ENCODE data around the gene EIF4E3. TPM values are rescaled to one million over a fixed set of nuclear protein-coding genes. Genes with fewer than 3 reads are reported as not detected.

EIF4E3 gene
- total RNA-seq, 1 experiment from 2014 or later, result not detected

DNA sequence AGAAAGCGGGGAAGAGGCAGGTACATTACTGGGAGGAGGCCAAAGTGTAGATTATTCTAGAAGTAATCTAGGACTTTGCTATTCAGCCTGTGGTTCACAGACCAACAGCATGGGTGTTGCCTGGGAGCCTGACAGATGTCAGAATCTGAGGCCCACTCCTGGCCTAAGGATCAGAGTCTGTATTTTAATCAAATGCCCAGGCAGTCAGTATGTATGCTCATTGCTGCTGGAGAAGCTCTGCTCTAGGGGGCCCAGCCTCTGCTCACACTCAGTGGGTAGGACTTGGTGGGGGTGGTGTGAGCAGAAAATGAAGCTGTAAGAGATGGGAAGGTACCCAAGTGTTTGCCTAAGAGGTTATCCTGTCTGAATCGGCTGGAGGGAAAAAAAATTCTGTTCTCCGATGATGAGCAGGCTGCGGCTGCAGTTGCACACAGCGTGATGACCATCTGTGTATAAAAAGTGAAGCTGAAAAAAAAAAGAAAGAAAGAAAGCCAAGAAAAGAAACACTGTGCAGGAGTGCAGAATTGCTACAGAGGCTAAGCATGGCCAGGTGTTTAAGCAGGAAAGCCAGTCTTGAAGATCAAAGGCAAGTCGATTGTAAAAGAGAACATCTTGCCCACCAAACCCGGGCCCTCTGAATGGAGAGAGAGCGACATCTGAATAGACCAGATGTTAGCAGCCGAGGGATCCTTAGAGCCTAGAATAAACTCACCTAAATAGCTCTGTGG lies 65.2 kb downstream of the EIF4E3 start:
- no peak for DNase-seq (ENCODE audit: low spot score)
- in situ Hi-C loops (cut with HindIII; ENCODE audit: low sequenced_read_pairs), result no loop called here

DNA sequence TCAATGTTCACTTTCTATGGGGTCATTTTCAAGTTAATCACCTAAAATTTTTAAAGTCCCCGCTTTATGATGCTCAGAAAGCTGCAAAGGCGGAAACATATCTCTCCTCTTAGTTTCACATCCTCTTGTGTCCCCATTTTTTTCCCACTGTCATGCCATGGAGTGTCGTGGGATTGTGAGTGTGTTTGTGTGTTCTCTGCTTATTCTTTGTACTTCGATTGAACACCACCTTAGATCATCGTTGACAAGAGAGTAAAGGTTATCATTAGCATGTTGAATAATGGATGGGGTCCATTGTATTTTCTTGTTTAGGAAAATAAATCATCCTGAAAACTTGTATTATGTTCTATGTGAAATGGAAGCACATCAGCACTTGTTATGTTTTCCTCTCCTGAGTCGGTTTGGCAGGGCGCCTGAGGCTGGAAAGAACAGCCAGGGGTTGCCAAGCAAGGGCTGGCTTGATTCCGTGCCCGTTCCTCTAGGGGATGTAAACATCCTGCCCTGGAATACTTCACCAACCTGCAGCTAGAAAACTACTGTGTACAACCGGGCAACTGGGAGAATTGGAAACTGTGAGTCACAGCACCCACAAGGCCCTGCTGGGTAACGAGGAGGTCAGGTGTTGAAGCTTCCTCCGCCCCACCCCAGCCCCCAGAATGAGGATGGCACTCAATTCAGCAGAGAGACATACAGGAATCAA lies 67.2 kb downstream of the EIF4E3 start:
- no peak for DNase-seq (ENCODE audit: low spot score)
- in situ Hi-C loops (cut with HindIII; ENCODE audit: low sequenced_read_pairs), result no loop called here

DNA sequence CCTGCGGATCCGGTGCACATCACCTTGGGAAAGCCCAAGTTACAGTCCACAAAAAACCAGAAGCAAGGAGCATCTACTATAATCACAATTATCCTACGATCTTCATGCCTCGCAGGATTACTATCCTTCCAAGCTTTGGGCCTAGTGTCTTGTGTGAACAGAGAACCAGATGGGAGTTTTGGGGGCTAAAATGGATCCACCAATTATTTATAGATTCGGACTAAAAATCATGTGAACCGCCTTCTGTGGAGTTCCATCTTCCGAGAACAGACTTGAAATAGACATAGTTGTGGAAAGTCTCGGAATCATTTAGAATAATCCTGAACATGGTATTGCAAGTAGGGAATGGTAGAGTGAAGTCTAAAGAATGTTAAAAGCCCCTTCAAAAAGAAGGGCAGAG lies 70.1 kb downstream of the EIF4E3 start:
- in situ Hi-C loops (cut with HindIII; ENCODE audit: low sequenced_read_pairs), result no loop called here
- DNase-seq (ENCODE audit: low spot score), result no peak

DNA sequence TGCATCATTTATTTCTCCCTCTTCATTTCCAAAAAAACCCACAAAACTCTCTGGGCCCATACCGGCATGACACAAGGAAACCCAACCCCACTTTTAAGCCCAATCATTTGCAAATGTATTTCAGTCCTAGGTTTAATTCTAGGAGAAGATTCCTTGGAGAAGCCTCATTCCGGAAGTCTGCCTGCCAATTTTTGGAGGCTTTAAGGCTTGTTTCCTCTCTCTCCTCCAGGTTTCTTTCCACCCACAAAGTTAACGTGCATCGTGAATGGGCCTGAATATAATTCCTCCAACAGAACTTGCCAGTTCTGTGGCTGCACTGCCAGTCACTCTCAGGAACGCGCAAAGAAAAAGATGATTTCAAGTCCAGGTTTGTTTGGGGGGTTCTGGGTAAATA lies 71.8 kb downstream of the EIF4E3 start:
- DNase-seq (ENCODE audit: low spot score), result no peak
- in situ Hi-C loops (cut with HindIII; ENCODE audit: low sequenced_read_pairs), result no loop called here

DNA sequence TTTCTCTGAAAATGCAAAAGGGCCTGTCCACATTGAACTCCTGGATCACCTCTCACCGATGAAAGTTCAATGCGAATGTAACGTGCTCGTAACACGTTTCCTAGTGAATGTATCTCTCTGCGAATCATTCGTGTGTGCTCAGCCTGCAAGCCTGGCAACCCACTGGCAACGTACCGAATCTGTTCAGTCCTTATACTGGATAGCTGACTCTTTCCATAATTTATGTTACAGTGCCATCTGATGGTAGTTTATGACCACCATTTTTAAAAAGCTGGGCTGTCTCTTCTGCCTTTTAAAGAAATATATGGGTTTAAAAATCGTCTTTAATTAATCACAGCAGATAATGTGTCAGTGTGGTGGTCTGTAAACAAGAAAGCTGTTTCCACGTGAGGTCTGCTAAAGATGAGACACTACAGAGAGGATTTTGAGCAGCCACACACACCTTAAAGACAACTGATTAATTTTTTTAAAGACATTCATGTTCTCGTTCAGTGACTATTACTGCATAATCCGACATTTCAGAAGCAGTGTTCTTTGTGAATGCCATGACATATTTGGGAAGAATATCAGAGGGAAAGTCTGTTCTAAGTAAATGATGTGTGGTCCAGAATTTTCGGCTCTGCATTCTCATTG lies 72.3 kb downstream of the EIF4E3 start:
- peak; percentile 65 for DNase-seq (ENCODE audit: low spot score)
- in situ Hi-C loops (cut with HindIII; ENCODE audit: low sequenced_read_pairs), result no loop called here

DNA sequence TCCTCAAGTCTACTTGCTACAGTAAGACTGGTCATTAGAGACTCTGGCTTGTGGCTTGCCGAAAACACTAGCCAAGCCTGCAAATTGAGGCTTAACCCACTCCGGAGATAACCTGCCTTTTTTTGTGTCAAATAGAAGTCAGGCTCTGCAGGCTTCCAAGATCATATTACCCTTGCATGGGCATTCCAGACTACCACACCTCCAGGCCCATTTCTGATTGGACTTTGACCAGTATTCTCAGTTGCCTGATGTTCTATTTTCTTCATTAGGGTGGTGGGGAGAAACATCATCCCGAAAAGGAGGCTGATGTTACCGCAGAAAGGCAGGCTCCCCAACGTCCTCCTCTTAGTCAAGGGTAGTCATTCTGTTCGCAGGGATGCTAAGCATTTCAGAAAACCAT lies 73.6 kb downstream of the EIF4E3 start:
- in situ Hi-C loops (cut with HindIII; ENCODE audit: low sequenced_read_pairs), result no loop called here
- no peak for DNase-seq (ENCODE audit: low spot score)

DNA sequence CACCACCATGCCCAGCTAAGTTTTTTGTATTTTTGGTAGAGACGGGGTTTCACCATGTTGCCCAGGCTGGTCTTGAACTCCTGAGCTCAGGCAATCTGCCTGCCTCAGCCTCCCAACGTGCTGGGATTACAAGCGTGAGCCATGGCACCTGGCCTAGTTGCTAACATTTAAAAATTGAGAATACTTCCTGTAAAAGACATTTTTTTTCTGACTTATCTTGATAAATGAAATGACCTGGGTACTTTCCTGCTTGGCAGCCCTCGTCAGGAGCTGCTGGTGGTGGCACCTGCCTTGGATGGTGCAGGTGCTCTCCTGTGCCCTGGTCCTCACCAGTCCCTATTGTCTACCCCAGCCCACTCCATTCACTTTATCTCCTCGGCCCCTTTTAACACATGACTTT lies 74.8 kb downstream of the EIF4E3 start:
- in situ Hi-C loops (cut with HindIII; ENCODE audit: low sequenced_read_pairs), result no loop called here
- DNase-seq (ENCODE audit: low spot score), result no peak

DNA sequence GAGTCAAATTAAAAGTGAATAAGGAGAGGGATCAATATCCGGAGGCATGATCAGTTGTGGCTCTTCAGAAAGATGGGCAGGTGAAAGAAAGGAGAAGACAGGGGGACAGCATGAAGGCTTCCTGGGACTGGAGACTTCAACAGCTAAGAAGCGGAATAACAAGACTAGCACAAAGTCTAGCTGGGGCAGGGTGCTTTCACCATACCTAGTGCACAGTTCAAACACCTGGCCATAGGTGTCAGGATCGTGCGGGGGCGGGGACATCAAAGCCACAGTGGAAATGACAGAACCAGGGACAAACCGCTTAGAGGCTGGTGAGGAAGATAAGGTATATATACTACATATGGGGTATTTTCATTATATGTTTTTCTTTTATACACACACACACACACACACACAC lies 75.4 kb downstream of the EIF4E3 start:
- no peak for DNase-seq (ENCODE audit: low spot score)
- in situ Hi-C loops (cut with HindIII; ENCODE audit: low sequenced_read_pairs), result no loop called here

DNA sequence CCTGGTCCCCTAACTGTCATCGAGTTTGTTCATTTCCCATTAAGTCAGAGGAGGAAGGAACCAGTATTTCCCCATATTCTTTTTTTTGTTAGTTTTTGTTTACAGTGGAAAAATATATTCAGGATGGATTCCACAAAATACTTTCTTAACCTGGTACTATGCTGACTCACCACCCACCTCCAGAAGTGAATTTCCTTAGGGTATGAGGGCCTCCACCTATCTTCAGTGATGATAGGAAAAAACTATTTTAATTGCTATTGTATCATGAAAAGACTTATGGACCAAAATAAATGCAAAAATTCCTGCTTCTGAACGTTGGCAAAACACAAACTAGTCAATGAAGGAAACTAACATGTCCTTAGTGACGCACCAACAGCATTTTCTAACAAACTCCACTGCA lies 77.5 kb downstream of the EIF4E3 start:
- in situ Hi-C loops (cut with HindIII; ENCODE audit: low sequenced_read_pairs), result no loop called here
- DNase-seq (ENCODE audit: low spot score), result no peak

DNA sequence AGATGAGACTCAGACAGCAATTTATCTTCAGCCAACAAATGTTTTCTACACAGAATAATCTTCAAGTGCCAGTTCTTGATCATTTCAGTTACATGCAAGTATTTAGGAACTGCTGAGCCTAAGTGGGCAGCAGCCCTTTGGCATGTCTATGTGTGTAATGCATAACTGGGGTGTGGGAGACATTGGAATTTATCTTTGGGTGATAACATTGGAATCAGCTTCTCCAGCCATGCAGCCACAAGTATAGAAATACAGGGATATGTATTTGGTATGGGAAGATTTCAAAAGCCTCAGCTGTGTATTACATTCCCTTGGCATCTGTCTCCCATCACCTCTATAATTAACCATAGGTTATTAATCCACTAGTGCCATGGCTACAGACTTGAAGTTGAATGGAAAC lies 78.2 kb downstream of the EIF4E3 start:
- in situ Hi-C loops (cut with HindIII; ENCODE audit: low sequenced_read_pairs), result no loop called here
- DNase-seq (ENCODE audit: low spot score), result no peak

DNA sequence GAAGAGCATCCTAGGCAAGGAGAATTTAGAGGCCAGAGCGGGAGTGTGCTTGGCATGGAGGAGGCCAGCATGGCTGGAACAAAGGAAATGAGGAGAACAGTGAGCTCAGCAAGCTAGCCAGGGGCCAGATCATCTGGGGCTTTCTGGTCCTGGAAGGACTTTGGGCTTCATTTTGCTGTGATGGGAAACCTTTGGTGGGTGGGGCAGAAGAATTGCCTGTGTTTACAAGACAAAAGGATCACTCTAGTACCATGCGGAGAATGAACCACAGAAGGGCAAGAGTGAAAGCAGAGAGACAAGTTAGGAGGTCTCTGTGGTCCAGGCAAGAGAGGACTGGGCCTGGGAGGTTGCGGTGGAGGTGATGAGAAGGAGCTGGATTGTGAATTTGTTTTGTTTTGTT lies 80.1 kb downstream of the EIF4E3 start:
- in situ Hi-C loops (cut with HindIII; ENCODE audit: low sequenced_read_pairs), result no loop called here
- DNase-seq (ENCODE audit: low spot score), result no peak

DNA sequence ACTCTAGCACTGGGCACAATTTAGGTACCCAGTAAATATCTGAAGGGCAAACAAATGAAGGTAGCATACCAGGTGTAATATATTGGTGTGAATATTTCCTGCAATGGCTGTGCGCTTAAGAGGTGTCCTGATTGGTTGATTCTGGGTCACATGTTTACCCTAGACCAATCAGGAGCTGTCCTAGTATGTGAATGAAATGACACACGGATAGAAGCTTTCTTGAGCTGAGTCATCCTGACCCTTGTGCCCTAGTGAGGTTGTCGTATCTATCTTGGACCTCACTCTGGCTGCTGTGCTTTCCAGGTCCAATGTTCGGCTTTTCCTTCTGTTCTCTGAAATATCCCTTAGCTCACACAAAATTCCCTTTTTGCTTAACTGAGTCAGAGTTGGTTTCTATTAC lies 83.5 kb downstream of the EIF4E3 start:
- DNase-seq (ENCODE audit: low spot score), result no peak
- in situ Hi-C loops (cut with HindIII; ENCODE audit: low sequenced_read_pairs), result no loop called here

DNA sequence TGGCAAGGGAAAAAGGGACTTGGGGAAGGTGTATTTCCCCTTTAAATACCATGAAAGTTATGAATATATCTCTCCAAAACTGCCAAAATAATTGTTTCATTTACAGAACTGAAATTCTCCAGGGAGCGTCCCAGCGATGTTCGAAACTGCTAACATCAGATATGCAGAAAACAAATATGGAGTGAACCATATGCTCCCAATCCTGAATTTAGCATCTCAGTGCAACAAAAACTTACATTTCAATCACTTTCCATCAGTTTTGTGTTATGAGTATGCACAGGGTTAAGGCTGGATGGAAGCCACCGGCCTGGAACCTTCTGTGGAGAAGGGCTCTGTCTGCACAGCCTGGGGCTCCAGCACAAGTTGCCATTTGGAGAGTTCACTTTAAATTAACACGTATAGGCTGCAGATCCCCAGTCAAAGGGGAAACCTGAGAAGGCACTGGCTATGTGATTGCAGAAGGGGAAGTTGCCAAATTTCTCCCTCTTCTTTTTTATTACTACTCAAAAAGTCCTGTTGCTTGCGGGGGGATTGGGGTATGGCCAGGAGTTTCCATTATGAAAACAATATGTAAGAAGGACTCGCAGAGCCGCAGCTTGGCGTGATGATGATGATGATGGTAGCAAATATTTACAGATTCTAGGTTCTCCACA lies 84.7 kb downstream of the EIF4E3 start:
- DNase-seq (ENCODE audit: low spot score), result no peak
- in situ Hi-C loops (cut with HindIII; ENCODE audit: low sequenced_read_pairs), result no loop called here

DNA sequence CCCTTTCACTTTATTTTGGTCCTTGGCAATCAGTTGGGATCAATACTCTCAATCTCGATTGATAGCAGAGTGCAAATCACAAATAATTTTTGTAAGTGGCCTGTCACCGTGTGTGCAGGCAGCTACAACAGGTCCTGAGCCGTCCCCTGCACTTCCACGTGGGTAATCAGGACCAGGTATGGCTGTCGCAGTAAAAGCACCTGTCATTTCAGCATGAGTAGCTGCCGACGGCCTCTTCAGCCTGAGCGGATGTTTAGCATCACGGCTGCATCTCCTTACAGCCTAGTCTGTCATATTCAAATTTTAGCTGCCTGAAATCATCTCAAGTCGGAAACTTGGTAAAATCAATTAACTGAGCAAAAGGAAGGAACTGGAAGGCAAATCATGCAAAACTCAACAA lies 88.7 kb downstream of the EIF4E3 start:
- no peak for DNase-seq (ENCODE audit: low spot score)
- in situ Hi-C loops (cut with HindIII; ENCODE audit: low sequenced_read_pairs), result no loop called here

DNA sequence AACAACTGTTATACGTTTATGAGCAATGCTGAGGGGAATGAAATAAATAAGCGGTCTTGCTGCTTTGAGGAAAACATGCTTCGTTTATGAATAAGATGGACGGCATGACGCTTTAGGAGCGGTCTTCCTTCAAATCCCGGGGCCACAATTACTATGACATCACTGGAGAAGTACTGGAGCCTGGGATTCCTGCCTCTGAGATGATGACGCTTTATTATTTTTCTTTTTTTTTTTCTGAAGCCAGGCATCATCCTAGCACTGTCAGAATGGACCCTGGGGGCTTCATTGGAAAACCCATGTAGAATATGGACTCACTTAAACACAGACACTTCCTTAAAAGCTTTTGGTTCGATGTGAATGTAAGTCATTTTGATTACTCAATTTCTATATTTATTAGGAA lies 89.2 kb downstream of the EIF4E3 start:
- DNase-seq (ENCODE audit: low spot score), result no peak
- in situ Hi-C loops (cut with HindIII; ENCODE audit: low sequenced_read_pairs), result no loop called here

DNA sequence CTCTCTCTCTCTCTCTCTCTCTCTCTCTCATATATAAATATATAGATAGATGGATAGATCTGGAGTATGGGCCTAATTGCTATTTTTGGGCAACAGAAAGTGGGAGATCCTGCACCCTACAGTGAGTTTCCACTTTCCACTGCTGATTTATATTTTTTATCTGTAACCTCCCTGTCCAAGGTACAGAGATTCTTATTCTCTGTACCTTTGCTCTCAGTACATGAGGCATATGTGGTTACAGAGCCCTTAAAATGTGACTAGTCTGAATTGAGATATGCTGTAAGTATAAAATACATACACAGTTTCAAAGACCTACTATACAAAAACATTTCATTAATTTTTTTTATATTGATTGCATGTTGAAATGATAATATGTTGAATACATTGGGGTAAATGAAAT lies 90.5 kb downstream of the EIF4E3 start:
- in situ Hi-C loops (cut with HindIII; ENCODE audit: low sequenced_read_pairs), result no loop called here
- no peak for DNase-seq (ENCODE audit: low spot score)

DNA sequence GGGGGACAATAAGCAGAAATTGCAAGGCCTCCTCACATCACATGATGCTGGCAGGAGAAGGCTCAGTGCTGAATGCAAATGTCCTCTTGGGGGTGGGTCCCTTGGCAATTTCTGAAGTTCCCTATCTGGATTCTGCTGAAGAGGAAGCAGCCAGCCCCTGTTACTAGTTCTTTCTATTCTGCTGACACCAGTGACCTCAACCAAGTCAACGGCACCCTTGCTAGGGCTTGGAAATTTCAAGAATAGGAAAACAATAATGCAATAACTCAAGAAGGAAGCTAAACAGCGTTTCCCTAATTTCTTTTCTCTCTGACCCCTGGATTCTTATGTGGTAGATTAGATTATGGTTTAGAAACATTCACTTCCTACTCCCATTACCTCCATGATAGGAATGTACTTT lies 95.5 kb downstream of the EIF4E3 start:
- no peak for DNase-seq (ENCODE audit: low spot score)
- in situ Hi-C loops (cut with HindIII; ENCODE audit: low sequenced_read_pairs), result no loop called here

DNA sequence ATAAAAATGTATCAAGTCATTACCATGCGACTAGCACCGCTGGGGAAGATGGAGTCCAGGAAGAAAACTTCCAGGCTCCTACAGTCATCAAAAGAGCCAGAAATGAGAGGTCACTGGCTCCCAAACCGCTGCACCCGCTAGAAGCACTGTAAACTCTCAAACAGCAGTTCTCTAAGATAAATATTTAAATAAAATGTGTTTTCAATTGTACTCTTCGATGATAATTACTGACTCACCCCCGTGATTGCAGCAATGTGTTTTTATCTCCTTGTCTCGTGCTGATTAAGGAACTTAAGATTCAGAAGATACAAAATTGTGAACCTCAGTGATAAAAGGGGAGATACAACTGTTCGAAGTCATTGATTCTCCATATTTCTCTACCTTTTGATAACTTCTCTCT lies 95.9 kb downstream of the EIF4E3 start:
- no peak for DNase-seq (ENCODE audit: low spot score)
- in situ Hi-C loops (cut with HindIII; ENCODE audit: low sequenced_read_pairs), result no loop called here

DNA sequence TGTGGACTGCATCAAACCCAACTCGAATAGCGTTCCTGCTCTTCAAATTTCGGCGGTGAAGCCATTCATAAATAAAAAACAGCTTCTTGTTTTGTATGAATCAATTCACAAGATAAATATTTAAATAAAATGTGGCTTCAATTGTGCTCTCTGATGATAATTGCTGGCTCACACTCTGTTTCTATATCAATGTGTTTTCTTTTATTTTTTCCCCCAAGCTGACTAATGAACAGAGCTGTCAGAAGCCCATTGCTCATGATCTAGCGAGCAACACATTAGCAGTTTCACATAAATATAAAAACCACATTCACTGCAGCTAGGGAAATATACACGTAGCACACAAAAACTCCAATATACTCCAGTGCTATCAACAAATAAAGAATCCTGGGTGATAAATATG lies 96.7 kb downstream of the EIF4E3 start:
- in situ Hi-C loops (cut with HindIII; ENCODE audit: low sequenced_read_pairs), result no loop called here
- no peak for DNase-seq (ENCODE audit: low spot score)

DNA sequence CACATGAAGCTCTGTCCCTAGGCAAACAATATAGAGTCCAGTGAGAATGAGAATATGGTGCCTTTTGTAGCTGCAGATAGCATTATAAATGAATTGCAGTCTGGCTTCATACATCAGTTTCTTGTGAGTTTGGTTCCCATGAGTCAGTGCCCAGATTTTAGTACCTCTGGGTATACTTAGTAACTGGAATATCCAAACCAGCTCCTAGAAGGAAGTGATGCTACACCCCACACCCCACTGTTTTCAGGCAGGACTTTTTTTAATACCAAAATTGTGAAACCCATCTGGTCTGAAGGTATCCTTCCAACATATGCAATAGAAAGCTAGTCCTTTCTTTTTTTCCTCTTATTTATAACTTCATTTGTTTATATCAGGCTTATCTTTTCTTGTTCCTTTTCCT lies 99.5 kb downstream of the EIF4E3 start:
- no peak for DNase-seq (ENCODE audit: low spot score)
- in situ Hi-C loops (cut with HindIII; ENCODE audit: low sequenced_read_pairs), result no loop called here
